Activated CD4-positive, CD25-positive, alpha-beta regulatory T cell (primary cell): ENCODE data around the gene INTS3.

ENCODE experiments used
- DNase-seq, 4 experiments: peaks; one replicate each; lab custom pipeline; 2025; lab: John Stamatoyannopoulos, UW

INTS3 gene

GRCh38 chr1:153796786-153797659 lies 69.2 kb downstream of the INTS3 start:
- peak; percentile 68 to 83 (median 73) for DNase-seq

GRCh38 chr1:153798468-153798780 lies 70.6 kb downstream of the INTS3 start:
- DNase-seq: no peak

GRCh38 chr1:153799016-153799415 lies 71.2 kb downstream of the INTS3 start:
- DNase-seq: no peak

GRCh38 chr1:153799566-153800465 lies 72.0 kb downstream of the INTS3 start:
- DNase-seq: no peak

GRCh38 chr1:153800516-153800915 lies 72.7 kb downstream of the INTS3 start:
- DNase-seq: no peak

- DNase-seq: no peak
These were observed 73.3 kb downstream of the INTS3 start for GRCh38 chr1:153801028-153801625.

- DNase-seq: no peak
These were observed 74.2 kb downstream of the INTS3 start for GRCh38 chr1:153801786-153802697.

GRCh38 chr1:153803470-153804056 lies 75.7 kb downstream of the INTS3 start:
- no peak for DNase-seq

- no peak for DNase-seq
These were observed 76.3 kb downstream of the INTS3 start for GRCh38 chr1:153804112-153804511.

GRCh38 chr1:153805042-153805745 lies 77.3 kb downstream of the INTS3 start:
- DNase-seq: no peak

GRCh38 chr1:153805886-153806719 lies 78.3 kb downstream of the INTS3 start:
- no peak for DNase-seq

GRCh38 chr1:153816283-153816889 lies 88.5 kb downstream of the INTS3 start:
- no peak for DNase-seq

- no peak for DNase-seq
These were observed 91.0 kb downstream of the INTS3 start for GRCh38 chr1:153818876-153819275.
